ENCODE results near the gene HDAC4. TPM values are rescaled to one million over a fixed set of nuclear protein-coding genes. Genes with fewer than 3 reads are reported as not detected.

The HDAC4 gene
- polyA plus RNA-seq, 2 of the 4 experiments (the other 2 are of a cell fraction): 8.6 to 10.4 TPM

- POLR2A ChIA-PET: no interaction called here
- CTCF ChIA-PET: no interaction called here
- no peak overlapping the region for H3K27ac ChIP-seq
- 95% methylated on average over 9 of the region's 9 CpGs for whole genome bisulfite sequencing (ENCODE audit: missing lambda C conversion rate)
- no peak for DNase-seq (ENCODE audit: low read depth in 1 of 2, low spot score in 1 of 2)
- no peak for FAIRE-seq
- H3K4me1 ChIP-seq: no peaks in the 10 kb centered on the region
- H3K4me3 ChIP-seq: no peak overlapping the region
- no peak overlapping the region for H3K4me2 ChIP-seq
- no peaks in the 10 kb centered on the region for H3K9me3 ChIP-seq
- ATAC-seq: no peak
- TF ChIP-seq HOXA7 (CRISPR knock-in tag; IDR thresholded peaks at IDR 0.05) (no peak), HEYL (CRISPR knock-in tag; IDR thresholded peaks at IDR 0.05) (no peak), CHD2 (IDR thresholded peaks at IDR 0.05; ENCODE audit: low read length, partially characterized antibody) (no peak), NPAS2 (CRISPR knock-in tag; IDR thresholded peaks at IDR 0.05; ENCODE audit: borderline replicate concordance) (no peak), HOXB5 (CRISPR knock-in tag; IDR thresholded peaks at IDR 0.05) (no peak), ZC3H11A (IDR thresholded peaks at IDR 0.05) (no peak), EHF (CRISPR knock-in tag; IDR thresholded peaks at IDR 0.05) (no peak), RAD21 (conservative IDR thresholded peaks at IDR 0.05 in 1 of 2, IDR thresholded peaks at IDR 0.05 in 1 of 2) (no peak), RCOR1 (IDR thresholded peaks at IDR 0.05; ENCODE audit: low read depth, low read length) (no peak), FOXS1 (CRISPR knock-in tag; IDR thresholded peaks at IDR 0.05) (no peak), HOXB13 (CRISPR knock-in tag; IDR thresholded peaks at IDR 0.05; ENCODE audit: low read depth) (no peak), BHLHE40 (IDR thresholded peaks at IDR 0.05; ENCODE audit: low read depth, low read length) (no peak), TP53 (CRISPR knock-in tag; IDR thresholded peaks at IDR 0.05) (no peak), PBX3 (IDR thresholded peaks at IDR 0.05) (no peak)
- TF ChIP-seq, protein P1, sequence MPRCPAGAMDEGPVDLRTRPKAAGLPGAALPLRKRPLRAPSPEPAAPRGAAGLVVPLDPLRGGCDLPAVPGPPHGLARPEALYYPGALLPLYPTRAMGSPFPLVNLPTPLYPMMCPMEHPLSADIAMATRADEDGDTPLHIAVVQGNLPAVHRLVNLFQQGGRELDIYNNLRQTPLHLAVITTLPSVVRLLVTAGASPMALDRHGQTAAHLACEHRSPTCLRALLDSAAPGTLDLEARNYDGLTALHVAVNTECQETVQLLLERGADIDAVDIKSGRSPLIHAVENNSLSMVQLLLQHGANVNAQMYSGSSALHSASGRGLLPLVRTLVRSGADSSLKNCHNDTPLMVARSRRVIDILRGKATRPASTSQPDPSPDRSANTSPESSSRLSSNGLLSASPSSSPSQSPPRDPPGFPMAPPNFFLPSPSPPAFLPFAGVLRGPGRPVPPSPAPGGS (IDR thresholded peaks at IDR 0.05): no peak
- TF ChIP-seq, protein P2, sequence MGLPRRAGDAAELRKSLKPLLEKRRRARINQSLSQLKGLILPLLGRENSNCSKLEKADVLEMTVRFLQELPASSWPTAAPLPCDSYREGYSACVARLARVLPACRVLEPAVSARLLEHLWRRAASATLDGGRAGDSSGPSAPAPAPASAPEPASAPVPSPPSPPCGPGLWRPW (IDR thresholded peaks at IDR 0.05): no peak
- TF ChIP-seq, protein P3, sequence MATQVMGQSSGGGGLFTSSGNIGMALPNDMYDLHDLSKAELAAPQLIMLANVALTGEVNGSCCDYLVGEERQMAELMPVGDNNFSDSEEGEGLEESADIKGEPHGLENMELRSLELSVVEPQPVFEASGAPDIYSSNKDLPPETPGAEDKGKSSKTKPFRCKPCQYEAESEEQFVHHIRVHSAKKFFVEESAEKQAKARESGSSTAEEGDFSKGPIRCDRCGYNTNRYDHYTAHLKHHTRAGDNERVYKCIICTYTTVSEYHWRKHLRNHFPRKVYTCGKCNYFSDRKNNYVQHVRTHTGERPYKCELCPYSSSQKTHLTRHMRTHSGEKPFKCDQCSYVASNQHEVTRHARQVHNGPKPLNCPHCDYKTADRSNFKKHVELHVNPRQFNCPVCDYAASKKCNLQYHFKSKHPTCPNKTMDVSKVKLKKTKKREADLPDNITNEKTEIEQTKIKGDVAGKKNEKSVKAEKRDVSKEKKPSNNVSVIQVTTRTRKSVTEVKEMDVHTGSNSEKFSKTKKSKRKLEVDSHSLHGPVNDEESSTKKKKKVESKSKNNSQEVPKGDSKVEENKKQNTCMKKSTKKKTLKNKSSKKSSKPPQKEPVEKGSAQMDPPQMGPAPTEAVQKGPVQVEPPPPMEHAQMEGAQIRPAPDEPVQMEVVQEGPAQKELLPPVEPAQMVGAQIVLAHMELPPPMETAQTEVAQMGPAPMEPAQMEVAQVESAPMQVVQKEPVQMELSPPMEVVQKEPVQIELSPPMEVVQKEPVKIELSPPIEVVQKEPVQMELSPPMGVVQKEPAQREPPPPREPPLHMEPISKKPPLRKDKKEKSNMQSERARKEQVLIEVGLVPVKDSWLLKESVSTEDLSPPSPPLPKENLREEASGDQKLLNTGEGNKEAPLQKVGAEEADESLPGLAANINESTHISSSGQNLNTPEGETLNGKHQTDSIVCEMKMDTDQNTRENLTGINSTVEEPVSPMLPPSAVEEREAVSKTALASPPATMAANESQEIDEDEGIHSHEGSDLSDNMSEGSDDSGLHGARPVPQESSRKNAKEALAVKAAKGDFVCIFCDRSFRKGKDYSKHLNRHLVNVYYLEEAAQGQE (IDR thresholded peaks at IDR 0.05): no peak
These were observed 164.0 kb downstream of the HDAC4 start for GRCh38 chr2:239236808-239237205.

GRCh38 chr2:239236043-239236807 is 164.6 kb downstream of the HDAC4 start:
- H3K4me1 ChIP-seq: no peaks in the 10 kb centered on the region
- no peak for ATAC-seq
- no peak overlapping the region for H3K4me3 ChIP-seq
- H3K4me2 ChIP-seq: no peak overlapping the region
- whole genome bisulfite sequencing (ENCODE audit: missing lambda C conversion rate): 86% methylated on average over 17 of the region's 20 CpGs
- ChIA-PET POLR2A (no interaction called here), CTCF (interaction anchor here (0.9 to 1.1 kb wide), 3 partner anchors 16 to 53 kb away, joined by 3 read pairs; no protein-coding TSS in a partner anchor)
- H3K9me3 ChIP-seq: no peaks in the 10 kb centered on the region
- no peak for DNase-seq (ENCODE audit: low read depth in 1 of 2, low spot score in 1 of 2)
- H3K27ac ChIP-seq: no peak overlapping the region
- no peak for TF ChIP-seq MYC (IDR thresholded peaks at IDR 0.05; ENCODE audit: borderline replicate concordance, low read length)
- no peak for TF ChIP-seq TFCP2L1 (CRISPR knock-in tag; IDR thresholded peaks at IDR 0.05)
- no peak for TF ChIP-seq KDM1A (IDR thresholded peaks at IDR 0.05; ENCODE audit: low read depth)
- no peak for TF ChIP-seq NPAS2 (CRISPR knock-in tag; IDR thresholded peaks at IDR 0.05; ENCODE audit: borderline replicate concordance)
- TF ChIP-seq, protein P4, sequence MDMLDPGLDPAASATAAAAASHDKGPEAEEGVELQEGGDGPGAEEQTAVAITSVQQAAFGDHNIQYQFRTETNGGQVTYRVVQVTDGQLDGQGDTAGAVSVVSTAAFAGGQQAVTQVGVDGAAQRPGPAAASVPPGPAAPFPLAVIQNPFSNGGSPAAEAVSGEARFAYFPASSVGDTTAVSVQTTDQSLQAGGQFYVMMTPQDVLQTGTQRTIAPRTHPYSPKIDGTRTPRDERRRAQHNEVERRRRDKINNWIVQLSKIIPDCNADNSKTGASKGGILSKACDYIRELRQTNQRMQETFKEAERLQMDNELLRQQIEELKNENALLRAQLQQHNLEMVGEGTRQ (IDR thresholded peaks at IDR 0.05): no peak
- TF ChIP-seq, protein P5, sequence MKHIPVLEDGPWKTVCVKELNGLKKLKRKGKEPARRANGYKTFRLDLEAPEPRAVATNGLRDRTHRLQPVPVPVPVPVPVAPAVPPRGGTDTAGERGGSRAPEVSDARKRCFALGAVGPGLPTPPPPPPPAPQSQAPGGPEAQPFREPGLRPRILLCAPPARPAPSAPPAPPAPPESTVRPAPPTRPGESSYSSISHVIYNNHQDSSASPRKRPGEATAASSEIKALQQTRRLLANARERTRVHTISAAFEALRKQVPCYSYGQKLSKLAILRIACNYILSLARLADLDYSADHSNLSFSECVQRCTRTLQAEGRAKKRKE (CRISPR knock-in tag; IDR thresholded peaks at IDR 0.05; ENCODE audit: low read depth): no peak
- TF ChIP-seq, protein P1 (IDR thresholded peaks at IDR 0.05): no peak
- no peak for TF ChIP-seq HOXA7 (CRISPR knock-in tag; IDR thresholded peaks at IDR 0.05)
- no peak for FAIRE-seq

Measured in A549 (cell line).